HCT116 (cell line): ENCODE data around the gene NNT. TPM values are rescaled to one million over a fixed set of nuclear protein-coding genes. Genes with fewer than 3 reads are reported as not detected.

Source experiments
- ATAC-seq: fragments of 200-7000 bp; cut with Tn5 transposase; 2 replicates; pipeline ENCODE4 v1.9.1; 2020; ENCODE audit warnings: mild to moderate bottlenecking, moderate library complexity
- BruUV-seq: library from RNA; stranded (reverse); fragments of 400-500 nt; replicated peaks from 2 replicates; lab custom pipeline; 2021; lab: Mats Ljungman, UMichigan
- CTCF ChIA-PET: fragments of 300-600 bp; sonication (Branson Sonifier 250); formaldehyde crosslinking; loops from one replicate; lab custom pipeline; 2021; ENCODE audit warnings: antibody characterized with exemption; lab: Charles Lee
- POLR2A ChIA-PET: fragments of 300-600, 350-600 bp; sonication (Branson Sonifier 250); formaldehyde crosslinking; loops from one replicate; lab custom pipeline; 2021; ENCODE audit warnings: antibody characterized with exemption; lab: Charles Lee
- RAD21 ChIA-PET, 2 experiments: fragments of 300-600 bp; sonication (Branson Sonifier 250); formaldehyde crosslinking; loops; one replicate each; lab custom pipeline; 2023; ENCODE audit warnings: low total read pairs in 2 of 2; ENCODE audit not compliant: uncharacterized antibody in 2 of 2, unreplicated experiment in 2 of 2, low non-redundant PET in 1 of 2; lab: Charles Lee
- DNase-seq: peaks from one replicate; pipeline ENCODE4 v3.0.0-alpha.2; 2010; ENCODE audit warnings: low read depth, low spot score
- H2AFZ ChIP-seq: fragments of 200-600 bp; shearing (Covaris generic), sonication (generic); 2 replicates; pipeline ENCODE4 v1.6.1; 2017; ENCODE audit warnings: low read depth, mixed run types, mixed read lengths, antibody characterized with exemption, low read length; ENCODE audit not compliant: poor library complexity, severe bottlenecking
- H3K27ac ChIP-seq: 2 replicates; pipeline ENCODE4 v1.5.1; 2012; ENCODE audit warnings: low read depth, low read length
- H3K27me3 ChIP-seq: fragments of 200-600 bp; sonication (generic); 2 replicates; pipeline ENCODE4 v1.6.1; 2016; ENCODE audit warnings: mixed run types, low read length, mixed read lengths; ENCODE audit not compliant: insufficient read depth
- H3K36me3 ChIP-seq, 2 experiments: fragments of 200-500 bp in 1 of 2; fragments of 200-600 bp in 1 of 2; sonication (Bioruptor generic) in 1 of 2; sonication (generic) in 1 of 2; 2 replicates each; pipeline versions ENCODE4 v1.5.1 to v1.6.1; 2014 to 2016; ENCODE audit warnings: low read length in 2 of 2, inconsistent platforms in 1 of 2, mixed read lengths in 1 of 2, mixed run types in 1 of 2; ENCODE audit not compliant: insufficient read depth in 2 of 2, control insufficient read depth in 1 of 2
- H3K4me1 ChIP-seq, 2 experiments: fragments of 200-600 bp in 1 of 2; sonication (generic) in 1 of 2; 2 replicates each; pipeline versions ENCODE4 v1.5.1 to v1.6.1; 2012 to 2017; ENCODE audit warnings: low read length in 2 of 2, inconsistent platforms in 1 of 2, mild to moderate bottlenecking in 1 of 2, mixed read lengths in 1 of 2, mixed run types in 1 of 2, moderate library complexity in 1 of 2; ENCODE audit not compliant: insufficient read depth in 2 of 2, control insufficient read depth in 1 of 2
- H3K4me2 ChIP-seq: fragments of 200-600 bp; sonication (generic); 2 replicates; pipeline ENCODE4 v1.6.1; 2017; ENCODE audit warnings: mixed run types, low read length, mixed read lengths
- H3K4me3 ChIP-seq, 2 experiments: fragments of 200-600 bp in 1 of 2; sonication (generic) in 1 of 2; replicated peaks in 1 of 2; 2 replicates each; pipeline ENCODE4 v1.5.1; 2011 to 2016; ENCODE audit warnings: low read length in 2 of 2, control low read depth in 1 of 2, low read depth in 1 of 2, mild to moderate bottlenecking in 1 of 2, mixed read lengths in 1 of 2, mixed run types in 1 of 2
- H3K79me2 ChIP-seq: fragments of 200-600 bp; sonication (generic); 2 replicates; pipeline ENCODE4 v1.6.1; 2017; ENCODE audit warnings: mild to moderate bottlenecking, mixed run types, low read length, moderate library complexity, mixed read lengths; ENCODE audit not compliant: insufficient read depth
- H3K9ac ChIP-seq: fragments of 200-600 bp; sonication (generic); 2 replicates; pipeline ENCODE4 v1.6.1; 2016; ENCODE audit warnings: low read length, mixed read lengths
- H3K9me2 ChIP-seq: fragments of 200-600 bp; sonication (generic), shearing (Covaris generic); 2 replicates; pipeline ENCODE4 v1.6.1; 2017; ENCODE audit warnings: mixed run types, mild to moderate bottlenecking, moderate library complexity; ENCODE audit not compliant: insufficient read depth
- H3K9me3 ChIP-seq, 2 experiments: fragments of 200-500 bp in 1 of 2; fragments of 200-600 bp in 1 of 2; sonication (Bioruptor generic) in 1 of 2; sonication (generic) in 1 of 2; 2 replicates each; pipeline ENCODE4 v1.6.1; 2014 to 2017; ENCODE audit warnings: low read length in 2 of 2, mixed read lengths in 2 of 2, inconsistent platforms in 1 of 2, low read depth in 1 of 2, mild to moderate bottlenecking in 1 of 2, mixed run types in 1 of 2, moderate library complexity in 1 of 2; ENCODE audit not compliant: control insufficient read depth in 1 of 2, insufficient read depth in 1 of 2
- H4K20me1 ChIP-seq: fragments of 200-600 bp; sonication (generic), shearing (Covaris generic); 2 replicates; pipeline ENCODE4 v1.6.1; 2017; ENCODE audit warnings: mixed run types, mild to moderate bottlenecking, moderate library complexity; ENCODE audit not compliant: insufficient read depth
- REST ChIP-seq: IDR thresholded peaks from 2 replicates; pipeline ENCODE4 v1.6.1; 2012; ENCODE audit warnings: low read depth
- YY1 ChIP-seq: IDR thresholded peaks from 2 replicates; pipeline ENCODE4 v1.6.1; 2011; ENCODE audit warnings: low read length, low read depth, moderate library complexity, mild to moderate bottlenecking; ENCODE audit not compliant: insufficient replicate concordance; ENCODE audit errors: extremely low read depth
- ZNF274 ChIP-seq: fragments of 200-500 bp; sonication (Bioruptor generic); IDR thresholded peaks from 2 replicates; pipeline ENCODE4 v1.6.1; 2014; ENCODE audit warnings: mild to moderate bottlenecking, low read depth, low read length, inconsistent platforms
- intact Hi-C: fragments of 100-400 bp; cut with micrococcal nuclease; formaldehyde crosslinking; loops from 2 replicates; pipeline ENCODE4 v1.10.0; 2022
- total RNA-seq: library from RNA; stranded (reverse); gene quantifications from one replicate; pipeline ENCODE4 v1.2.1, GENCODE V29; 2021; ENCODE audit not compliant: unreplicated experiment

The NNT gene
- total RNA-seq, 1 experiment from 2014 or later = 0.32 TPM

GRCh38 chr5:43554497-43554896 lies 48.5 kb upstream of the NNT start:
- TF ChIP-seq REST = no peak
- TF ChIP-seq ZNF274 = no peak
- no peak for TF ChIP-seq YY1
- TF ChIP-seq, all 23 proteins: peak for 0
- Histone ChIP-seq H3K4me2 (no peak overlapping the region), H2AFZ (no peak overlapping the region), H3K9me3 (no peaks in the 10 kb centered on the region), H4K20me1 (no peaks in the 10 kb centered on the region), H3K4me3 (no peak overlapping the region), H3K9me2 (no peaks in the 10 kb centered on the region), H3K36me3 (peaks cover 20 to 33% of the 10 kb centered on the region in 2 experiments; a peak in 3 of 4 replicates), H3K27me3 (no peaks in the 10 kb centered on the region), H3K79me2 (peaks cover 67% of the 10 kb centered on the region), H3K9ac (no peak overlapping the region), H3K27ac (no peak overlapping the region), H3K4me1 (peaks cover 10 to 15% of the 10 kb centered on the region in 2 experiments)
- no TSS peak for BruUV-seq
- ChIA-PET CTCF (interaction anchor here (1.2 kb wide), 2 partner anchors 70 kb away, joined by 3 to 4 read pairs; no protein-coding TSS in a partner anchor), POLR2A (interaction anchor here (0.6 kb wide), 1 partner anchor 10 kb away, joined by 3 read pairs; no protein-coding TSS in a partner anchor), RAD21 (no interaction called here)
- intact Hi-C loops = no loop called here
- DNase-seq (no peak), ATAC-seq (no peak)
